Measurements from ENCODE around the gene UBA6. TPM values are rescaled to one million over a fixed set of nuclear protein-coding genes. Genes with fewer than 3 reads are reported as not detected.

Gene UBA6
- total and polyA plus RNA-seq, 2 of the 4 experiments (the other 2 are of a cell fraction): 29.2 to 268 TPM

- no peak overlapping the region for H4K5ac ChIP-seq (ENCODE audit: low read depth, low read length)
- no peaks in the 10 kb centered on the region for H3K79me1 ChIP-seq (ENCODE audit: low read depth in 1 of 2, low read length in 2 of 2)
- no peaks in the 10 kb centered on the region for H3K4me1 ChIP-seq (ENCODE audit: control insufficient read depth, insufficient read depth, low read length)
- H3K9ac ChIP-seq (ENCODE audit: low read depth, low read length): no peak overlapping the region
- in situ Hi-C loops (cut with MboI; ENCODE audit: low sequenced_read_pairs): no loop called here
- no peaks in the 10 kb centered on the region for H4K20me1 ChIP-seq (ENCODE audit: insufficient read depth, low read length)
- dilution Hi-C loops (cut with HindIII; ENCODE audit: low sequenced_read_pairs, unreplicated experiment): no loop called here
- no peak overlapping the region for H2BK15ac ChIP-seq (ENCODE audit: low read depth, low read length)
- no peaks in the 10 kb centered on the region for H3K9me1 ChIP-seq (ENCODE audit: insufficient read depth, low read length)
- H3K4me3 ChIP-seq (ENCODE audit: insufficient read depth, low read depth, low read length): no peak overlapping the region
- H3K4ac ChIP-seq (ENCODE audit: low read depth, low read length): no peak overlapping the region
- H3K56ac ChIP-seq (ENCODE audit: extremely low read depth, insufficient read depth, low read length): no peak overlapping the region
- H3K4me2 ChIP-seq (ENCODE audit: low read depth, low read length): no peak overlapping the region
- peaks cover 2% of the 10 kb centered on the region; the same call in 1 of the 2 replicates for H3K27me3 ChIP-seq (ENCODE audit: control insufficient read depth, insufficient read depth, low read length)
- H3K27ac ChIP-seq (ENCODE audit: insufficient read depth, low read length): no peak overlapping the region
- H3K9me3 ChIP-seq (ENCODE audit: control insufficient read depth, insufficient read depth, low read length): no peaks in the 10 kb centered on the region
- H3K23ac ChIP-seq (ENCODE audit: low read depth, low read length): no peak overlapping the region
- H2BK5ac ChIP-seq (ENCODE audit: low read depth, low read length, poor library complexity, severe bottlenecking): no peak overlapping the region
- H2BK120ac ChIP-seq (ENCODE audit: low read depth, low read length): no peak overlapping the region
- H2BK20ac ChIP-seq (ENCODE audit: low read depth, low read length): no peak overlapping the region
- no peak overlapping the region for H4K91ac ChIP-seq (ENCODE audit: insufficient read depth, low read depth, low read length)
- H3K36me3 ChIP-seq (ENCODE audit: control insufficient read depth, insufficient read depth, low read length): no peaks in the 10 kb centered on the region
- POLR2A ChIA-PET (ENCODE audit: unreplicated experiment): no interaction called here
- DNase-seq: no peak
- H2AFZ ChIP-seq (replicated peaks; ENCODE audit: low read length, poor library complexity): no peak overlapping the region
- TF ChIP-seq CEBPB (IDR thresholded peaks at IDR 0.05; ENCODE audit: low read depth, low read length) (no peak), RFX5 (IDR thresholded peaks at IDR 0.05; ENCODE audit: low read depth, low read length) (no peak), MXI1 (IDR thresholded peaks at IDR 0.05; ENCODE audit: borderline replicate concordance, low read depth, low read length) (no peak), POLR2A (IDR thresholded peaks at IDR 0.05; ENCODE audit: low read depth, low read length) (no peak), BHLHE40 (IDR thresholded peaks at IDR 0.05; ENCODE audit: low read depth, low read length) (no peak), CHD1 (IDR thresholded peaks at IDR 0.05; ENCODE audit: low read depth, low read length) (no peak), FOS (IDR thresholded peaks at IDR 0.05; ENCODE audit: low read depth, low read length) (no peak), SMC3 (IDR thresholded peaks at IDR 0.05; ENCODE audit: low read depth, low read length) (no peak), RCOR1 (IDR thresholded peaks at IDR 0.05; ENCODE audit: insufficient replicate concordance, low read length) (no peak)
- TF ChIP-seq, protein P1, sequence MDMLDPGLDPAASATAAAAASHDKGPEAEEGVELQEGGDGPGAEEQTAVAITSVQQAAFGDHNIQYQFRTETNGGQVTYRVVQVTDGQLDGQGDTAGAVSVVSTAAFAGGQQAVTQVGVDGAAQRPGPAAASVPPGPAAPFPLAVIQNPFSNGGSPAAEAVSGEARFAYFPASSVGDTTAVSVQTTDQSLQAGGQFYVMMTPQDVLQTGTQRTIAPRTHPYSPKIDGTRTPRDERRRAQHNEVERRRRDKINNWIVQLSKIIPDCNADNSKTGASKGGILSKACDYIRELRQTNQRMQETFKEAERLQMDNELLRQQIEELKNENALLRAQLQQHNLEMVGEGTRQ (IDR thresholded peaks at IDR 0.05; ENCODE audit: low read depth, low read length): no peak
- TF ChIP-seq, protein P2, sequence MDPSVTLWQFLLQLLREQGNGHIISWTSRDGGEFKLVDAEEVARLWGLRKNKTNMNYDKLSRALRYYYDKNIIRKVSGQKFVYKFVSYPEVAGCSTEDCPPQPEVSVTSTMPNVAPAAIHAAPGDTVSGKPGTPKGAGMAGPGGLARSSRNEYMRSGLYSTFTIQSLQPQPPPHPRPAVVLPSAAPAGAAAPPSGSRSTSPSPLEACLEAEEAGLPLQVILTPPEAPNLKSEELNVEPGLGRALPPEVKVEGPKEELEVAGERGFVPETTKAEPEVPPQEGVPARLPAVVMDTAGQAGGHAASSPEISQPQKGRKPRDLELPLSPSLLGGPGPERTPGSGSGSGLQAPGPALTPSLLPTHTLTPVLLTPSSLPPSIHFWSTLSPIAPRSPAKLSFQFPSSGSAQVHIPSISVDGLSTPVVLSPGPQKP (IDR thresholded peaks at IDR 0.05; ENCODE audit: borderline replicate concordance, low read depth, low read length): no peak
- no peak for ATAC-seq (ENCODE audit: low read depth)
- H3K18ac ChIP-seq (ENCODE audit: low read depth, low read length): no peak overlapping the region
- no peak overlapping the region for H2AK5ac ChIP-seq (ENCODE audit: low read depth, low read length)
- no peak overlapping the region for H2AK9ac ChIP-seq (replicated peaks; ENCODE audit: low read depth, low read length, poor library complexity)
- no peak overlapping the region for H3K14ac ChIP-seq (replicated peaks; ENCODE audit: low read depth, low read length)
- CTCF ChIA-PET: no interaction called here
- no TSS peak for BruUV-seq (replicated peaks)
- no peak overlapping the region for H4K8ac ChIP-seq (ENCODE audit: low read depth in 2 of 2, low read length in 2 of 2)
- intact Hi-C loops (cut with micrococcal nuclease): no loop called here
These were observed 116.5 kb downstream of the UBA6 start for GRCh38 chr4:67584496-67584895.
